Endothelial cell of umbilical vein (primary cell): ENCODE data around the gene ATP5PD. TPM values are rescaled to one million over a fixed set of nuclear protein-coding genes. Genes with fewer than 3 reads are reported as not detected.

Source experiments
- BruUV-seq: library from RNA; stranded (reverse); fragments of 400-500 nt; replicated peaks from 2 replicates; lab custom pipeline; 2021; lab: Mats Ljungman, UMichigan
- CTCF ChIA-PET: fragments of 300-600, 350-600 bp; sonication (Branson Sonifier 250); formaldehyde crosslinking; loops from one replicate; lab custom pipeline; 2021; ENCODE audit warnings: antibody characterized with exemption, inconsistent platforms; lab: Charles Lee
- POLR2A ChIA-PET: fragments of 300-600, 350-600 bp; sonication (Branson Sonifier 250); formaldehyde crosslinking; loops from one replicate; lab custom pipeline; 2021; ENCODE audit warnings: antibody characterized with exemption, inconsistent platforms; lab: Charles Lee
- DNase-seq: peaks from one replicate; pipeline ENCODE4 v3.0.0-alpha.2; 2011; ENCODE audit warnings: low read depth, low spot score
- FAIRE-seq: peaks from 2 replicates; lab custom pipeline; 2011; peaks lifted over from hg19 to GRCh38; lab: Jason Lieb, UNC
- H2AFZ ChIP-seq: 2 replicates; pipeline ENCODE4 v1.6.0; 2012; ENCODE audit warnings: low read depth, low read length, control low read depth, inconsistent platforms
- H3K27ac ChIP-seq: 2 replicates; pipeline ENCODE4 v1.5.1; 2011; ENCODE audit warnings: low read depth, mild to moderate bottlenecking, control low read depth, low read length, moderate library complexity; ENCODE audit not compliant: insufficient read depth
- H3K27me3 ChIP-seq, 2 experiments: 2 replicates each; pipeline versions ENCODE4 v1.6.0 to v1.6.1; 2011; ENCODE audit warnings: low read length in 2 of 2, mixed read lengths in 1 of 2; ENCODE audit not compliant: control insufficient read depth in 2 of 2, insufficient read depth in 2 of 2
- H3K36me3 ChIP-seq, 2 experiments: 2 replicates in 1 of 2; 3 replicates in 1 of 2; pipeline ENCODE4 v1.5.1; 2011; ENCODE audit warnings: low read length in 2 of 2, mild to moderate bottlenecking in 1 of 2, moderate library complexity in 1 of 2; ENCODE audit not compliant: control insufficient read depth in 2 of 2, insufficient read depth in 2 of 2; ENCODE audit errors: extremely low read depth in 1 of 2
- H3K4me1 ChIP-seq: 3 replicates; pipeline ENCODE4 v1.5.1; 2011; ENCODE audit warnings: mild to moderate bottlenecking, low read length; ENCODE audit not compliant: control insufficient read depth, insufficient read depth; ENCODE audit errors: extremely low read depth
- H3K4me2 ChIP-seq: 2 replicates; pipeline ENCODE4 v1.6.1; 2011; ENCODE audit warnings: low read length, control low read depth, mixed read lengths; ENCODE audit not compliant: insufficient read depth
- H3K4me3 ChIP-seq, 3 experiments: fragments of 200-600 bp in 1 of 3; sonication (generic), shearing (Covaris generic) in 1 of 3; replicated peaks in 1 of 3; 2 replicates each; pipeline ENCODE4 v1.5.1; 2011 to 2016; ENCODE audit warnings: control low read depth in 3 of 3, low read length in 3 of 3, mild to moderate bottlenecking in 2 of 3, inconsistent platforms in 1 of 3, low read depth in 1 of 3, moderate library complexity in 1 of 3; ENCODE audit not compliant: insufficient read depth in 1 of 3
- H3K79me2 ChIP-seq: 2 replicates; pipeline ENCODE4 v1.6.0; 2012; ENCODE audit warnings: low read length, inconsistent platforms; ENCODE audit not compliant: control insufficient read depth, insufficient read depth
- H3K9ac ChIP-seq: replicated peaks from 2 replicates; pipeline ENCODE3; 2011; ENCODE audit warnings: low read length, control low read depth; ENCODE audit not compliant: insufficient read depth; ENCODE audit errors: extremely low read depth
- H3K9me1 ChIP-seq: replicated peaks from 3 replicates; pipeline ENCODE4 v1.6.0; 2011; ENCODE audit warnings: mild to moderate bottlenecking, low read length; ENCODE audit not compliant: control insufficient read depth, insufficient read depth; ENCODE audit errors: extremely low read depth
- H3K9me3 ChIP-seq: replicated peaks from 2 replicates; pipeline ENCODE4 v1.5.1; 2012; ENCODE audit warnings: low read length, inconsistent platforms; ENCODE audit not compliant: control insufficient read depth, insufficient read depth
- H4K20me1 ChIP-seq: replicated peaks from 2 replicates; pipeline ENCODE3; 2011; ENCODE audit warnings: mild to moderate bottlenecking, low read length; ENCODE audit not compliant: control insufficient read depth, insufficient read depth; ENCODE audit errors: extremely low read depth
- EZH2 ChIP-seq: IDR thresholded peaks from 2 replicates; pipeline ENCODE4 v1.6.1; 2012; ENCODE audit warnings: borderline replicate concordance, low read depth, mild to moderate bottlenecking, moderate library complexity, low read length, inconsistent platforms; ENCODE audit not compliant: severe bottlenecking
- FOS ChIP-seq: IDR thresholded peaks from 2 replicates; pipeline ENCODE4 v1.6.1; 2011; ENCODE audit warnings: mild to moderate bottlenecking, low read length, moderate library complexity, borderline replicate concordance; ENCODE audit not compliant: insufficient read depth
- GATA2 ChIP-seq: IDR thresholded peaks from 2 replicates; pipeline ENCODE4 v1.7.0; 2011; ENCODE audit warnings: low read depth, mild to moderate bottlenecking, moderate library complexity, mixed read lengths, low read length; ENCODE audit not compliant: insufficient read length, insufficient read depth
- JUN ChIP-seq: IDR thresholded peaks from 2 replicates; pipeline ENCODE4 v1.6.1; 2011; ENCODE audit warnings: borderline replicate concordance, low read depth; ENCODE audit not compliant: insufficient read length, insufficient read depth
- MYC ChIP-seq: IDR thresholded peaks from one replicate; pipeline ENCODE4 v1.6.1; 2011; ENCODE audit warnings: mild to moderate bottlenecking, low read depth, low read length
- POLR2A ChIP-seq: IDR thresholded peaks from 2 replicates; pipeline ENCODE4 v1.6.1; 2012; ENCODE audit warnings: low read depth, mild to moderate bottlenecking, control low read depth, low read length
- POLR2AphosphoS5 ChIP-seq: IDR thresholded peaks from 2 replicates; pipeline ENCODE4 v1.6.1; 2012; ENCODE audit warnings: low read depth, mild to moderate bottlenecking, control low read depth, low read length, moderate library complexity; ENCODE audit not compliant: insufficient read depth
- dilution Hi-C: fragments of 300-500 bp; cut with MboI; formaldehyde crosslinking; loops from one replicate; pipeline ENCODE4 v1.15.0; 2019; ENCODE audit warnings: low sequenced_read_pairs; ENCODE audit not compliant: extremely low pct_ligation_motif_present
- intact Hi-C: fragments of 100-400 bp; cut with micrococcal nuclease; formaldehyde crosslinking; loops from one replicate; pipeline ENCODE4 v1.10.0; 2022
- polyA plus RNA-seq, 4 experiments: library from polyadenylated mRNA; depleted of rRNA in 3 of 4; stranded (reverse) in 3 of 4; unstranded in 1 of 4; fragments of >200 nt; gene quantifications; 2 replicates each; pipeline versions ENCODE4 v1.2.1 to v1.2.3, GENCODE V29; 2011 to 2012; ENCODE audit warnings: missing spikeins in 1 of 4
- total RNA-seq: library from RNA; stranded (reverse); gene quantifications from 2 replicates; pipeline ENCODE4 v1.2.3, GENCODE V29; 2021
- TF ChIP-seq, protein P1 (sequence below), 2 donors: IDR thresholded peaks; 1 replicate in 1 of 2; 2 replicates in 1 of 2; pipeline ENCODE4 v1.5.1; 2011; ENCODE audit warnings: low read length in 2 of 2, mild to moderate bottlenecking in 2 of 2, moderate library complexity in 2 of 2, control low read depth in 1 of 2, inconsistent platforms in 1 of 2, low read depth in 1 of 2; ENCODE audit not compliant: insufficient read depth in 1 of 2; ENCODE audit errors: extremely low read depth in 1 of 2

ATP5PD gene
- total and polyA plus RNA-seq, 2 donors (not counting 3 experiments of a cell fraction or from before 2014, with no cell fraction given) = 182 to 200 TPM

DNA sequence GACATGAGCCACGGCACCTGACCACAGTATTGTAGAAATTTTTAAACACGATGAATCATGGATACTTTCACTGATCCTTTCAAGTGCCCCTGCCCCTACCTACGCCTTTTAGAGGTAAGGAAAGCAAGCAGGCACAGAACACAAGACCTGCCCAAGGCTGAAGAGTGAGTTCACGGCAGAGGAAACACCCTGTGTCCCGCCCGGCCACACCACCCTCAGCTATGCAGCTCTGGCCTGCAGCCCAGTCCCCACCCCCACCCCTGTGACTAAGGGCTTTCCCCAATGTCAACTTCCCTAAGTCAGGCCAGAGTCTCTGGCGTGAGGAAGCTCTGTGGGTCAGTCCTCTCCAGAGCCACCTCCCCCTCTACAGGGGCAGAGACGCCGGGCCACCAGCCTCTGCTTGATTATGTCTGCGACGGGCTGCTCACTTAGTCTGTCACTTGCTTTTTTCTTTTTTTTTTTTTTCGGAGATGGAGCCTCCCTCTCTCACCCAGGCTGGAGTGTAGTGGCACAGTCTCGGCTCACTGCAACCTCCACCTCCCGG, 49.4 kb upstream of the ATP5PD start:
- no peak overlapping the region for H3K9ac ChIP-seq
- H3K4me1 ChIP-seq = peaks cover 11% of the 10 kb centered on the region
- TF ChIP-seq EZH2 (no peak), MYC (no peak), POLR2AphosphoS5 (peak; percentile 95), GATA2 (no peak), FOS (peak; percentile 68), POLR2A (no peak), JUN (peak; percentile 21)
- TF ChIP-seq, protein P1, sequence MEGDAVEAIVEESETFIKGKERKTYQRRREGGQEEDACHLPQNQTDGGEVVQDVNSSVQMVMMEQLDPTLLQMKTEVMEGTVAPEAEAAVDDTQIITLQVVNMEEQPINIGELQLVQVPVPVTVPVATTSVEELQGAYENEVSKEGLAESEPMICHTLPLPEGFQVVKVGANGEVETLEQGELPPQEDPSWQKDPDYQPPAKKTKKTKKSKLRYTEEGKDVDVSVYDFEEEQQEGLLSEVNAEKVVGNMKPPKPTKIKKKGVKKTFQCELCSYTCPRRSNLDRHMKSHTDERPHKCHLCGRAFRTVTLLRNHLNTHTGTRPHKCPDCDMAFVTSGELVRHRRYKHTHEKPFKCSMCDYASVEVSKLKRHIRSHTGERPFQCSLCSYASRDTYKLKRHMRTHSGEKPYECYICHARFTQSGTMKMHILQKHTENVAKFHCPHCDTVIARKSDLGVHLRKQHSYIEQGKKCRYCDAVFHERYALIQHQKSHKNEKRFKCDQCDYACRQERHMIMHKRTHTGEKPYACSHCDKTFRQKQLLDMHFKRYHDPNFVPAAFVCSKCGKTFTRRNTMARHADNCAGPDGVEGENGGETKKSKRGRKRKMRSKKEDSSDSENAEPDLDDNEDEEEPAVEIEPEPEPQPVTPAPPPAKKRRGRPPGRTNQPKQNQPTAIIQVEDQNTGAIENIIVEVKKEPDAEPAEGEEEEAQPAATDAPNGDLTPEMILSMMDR (IDR thresholded peaks at IDR 0.05; ENCODE audit: extremely low read depth in 1 of 2, insufficient read depth in 1 of 2, low read depth in 1 of 2, low read length in 2 of 2) = no peak
- no peaks in the 10 kb centered on the region for H4K20me1 ChIP-seq
- H3K36me3 ChIP-seq = peaks cover 0 to 16% of the 10 kb centered on the region in 2 experiments
- peak overlapping the region; percentile 53 for H3K27ac ChIP-seq
- DNase-seq (peak; percentile 88), FAIRE-seq (peak; percentile 97)
- no TSS peak for BruUV-seq
- CTCF ChIA-PET = interaction anchor here (0.7 to 4.4 kb wide), 9 partner anchors 9 to 134 kb away, joined by 3 to 46 read pairs (median 4); no protein-coding TSS in a partner anchor
- no peaks in the 10 kb centered on the region for H3K79me2 ChIP-seq
- no peaks in the 10 kb centered on the region for H3K9me3 ChIP-seq
- intact Hi-C loops = loop anchor here (1.0 kb wide), 3 partner anchors 9 to 28 kb away; partner anchors contain the start of gene SLC16A5
- dilution Hi-C loops = no loop called here
- no peak overlapping the region for H3K4me3 ChIP-seq
- H3K9me1 ChIP-seq = no peaks in the 10 kb centered on the region
- POLR2A ChIA-PET = interaction anchor here (1.1 kb wide), 1 partner anchor 8 kb away, joined by 9 read pairs; the partner anchor contains the start of gene SLC16A5
- no peaks in the 10 kb centered on the region for H3K27me3 ChIP-seq
- H2AFZ ChIP-seq = peak overlapping the region; percentile 55
- H3K4me2 ChIP-seq = peak overlapping the region; percentile 37
